GM12878 (cell line): ENCODE data around the gene FGD6. TPM values are rescaled to one million over a fixed set of nuclear protein-coding genes. Genes with fewer than 3 reads are reported as not detected.

Source experiments
- ATAC-seq: fragments of 200-7000 bp; cut with Tn5 transposase; 3 replicates; pipeline ENCODE4 v1.9.1; 2020; ENCODE audit warnings: mild to moderate bottlenecking, moderate library complexity
- BruUV-seq: library from RNA; stranded (reverse); fragments of 400-500 nt; replicated peaks from 2 replicates; lab custom pipeline; 2021; lab: Mats Ljungman, UMichigan
- CTCF ChIA-PET: fragments of 300-600 bp; sonication (Branson Sonifier 250); formaldehyde crosslinking; extraction: SDS; loops from one replicate; lab custom pipeline; 2021; ENCODE audit warnings: inconsistent platforms; lab: Yijun Ruan, JAX
- POLR2A ChIA-PET: fragments of 350-600 bp; formaldehyde crosslinking; extraction: SDS; loops from one replicate; lab custom pipeline; 2021; ENCODE audit warnings: inconsistent platforms; lab: Charles Lee
- RAD21 ChIA-PET: fragments of 300-600 bp; sonication (Branson Sonifier 250); formaldehyde crosslinking; loops from one replicate; lab custom pipeline; 2023; ENCODE audit warnings: antibody characterized with exemption; ENCODE audit not compliant: unreplicated experiment; lab: Charles Lee
- SMC1A ChIA-PET: fragments of 300-600 bp; sonication (Branson Sonifier 250); formaldehyde crosslinking; loops from one replicate; lab custom pipeline; 2023; ENCODE audit not compliant: unreplicated experiment, uncharacterized antibody; lab: Charles Lee
- DNase-seq: peaks from one replicate; pipeline ENCODE4 v3.0.0-alpha.2; 2011; ENCODE audit warnings: low read depth, low spot score
- FAIRE-seq: peaks from 3 replicates; lab custom pipeline; 2011; peaks lifted over from hg19 to GRCh38; lab: Jason Lieb, UNC
- H2AFZ ChIP-seq: 2 replicates; pipeline ENCODE4 v1.6.0; 2011; ENCODE audit warnings: low read depth, low read length, control low read depth; ENCODE audit not compliant: control insufficient read depth
- H3K27ac ChIP-seq: 2 replicates; pipeline ENCODE4 v1.5.1; 2011; ENCODE audit warnings: control low read depth; ENCODE audit not compliant: control insufficient read depth, insufficient read depth
- H3K27me3 ChIP-seq, 2 experiments: replicated peaks in 1 of 2; 2 replicates each; pipeline versions ENCODE4 v1.6.0 to v1.6.1; 2011; ENCODE audit warnings: low read length in 1 of 2; ENCODE audit not compliant: control insufficient read depth in 2 of 2, insufficient read depth in 2 of 2
- H3K36me3 ChIP-seq, 2 experiments: 2 replicates each; pipeline ENCODE4 v1.5.1; 2011; ENCODE audit warnings: low read length in 1 of 2; ENCODE audit not compliant: control insufficient read depth in 2 of 2, insufficient read depth in 2 of 2
- H3K4me1 ChIP-seq: 2 replicates; pipeline ENCODE4 v1.6.1; 2011; ENCODE audit warnings: mild to moderate bottlenecking, low read length, moderate library complexity, mixed read lengths; ENCODE audit not compliant: control insufficient read depth, insufficient read depth
- H3K4me2 ChIP-seq: 2 replicates; pipeline ENCODE4 v1.6.0; 2011; ENCODE audit warnings: control low read depth; ENCODE audit not compliant: control insufficient read depth, insufficient read depth
- H3K4me3 ChIP-seq: fragments of 200-600 bp; sonication (generic); 2 replicates; pipeline ENCODE4 v1.5.1; 2016
- H3K79me2 ChIP-seq: 2 replicates; pipeline ENCODE4 v1.6.0; 2011; ENCODE audit warnings: low read length; ENCODE audit not compliant: control insufficient read depth, insufficient read depth
- H3K9ac ChIP-seq: 2 replicates; pipeline ENCODE4 v1.8.0; 2011; ENCODE audit warnings: low read length, control low read depth, mixed read lengths; ENCODE audit not compliant: control insufficient read depth, insufficient read depth
- H3K9me3 ChIP-seq: replicated peaks from 3 replicates; pipeline ENCODE4 v1.5.1; 2011; ENCODE audit warnings: mild to moderate bottlenecking, low read length; ENCODE audit not compliant: control insufficient read depth, insufficient read depth
- H4K20me1 ChIP-seq: 2 replicates; pipeline ENCODE4 v1.6.0; 2011; ENCODE audit not compliant: control insufficient read depth, insufficient read depth
- ATF2 ChIP-seq: IDR thresholded peaks from 2 replicates; pipeline ENCODE4 v1.6.1; 2012; ENCODE audit warnings: low read length, inconsistent platforms
- ATF3 ChIP-seq: IDR thresholded peaks from 2 replicates; pipeline ENCODE4 v1.6.1; 2011; ENCODE audit warnings: low read depth, mild to moderate bottlenecking, low read length, moderate library complexity, borderline replicate concordance; ENCODE audit errors: extremely low read depth
- BACH1 ChIP-seq: fragments of 450-650 bp; IDR thresholded peaks from 2 replicates; pipeline ENCODE4 v1.6.1; 2017; ENCODE audit warnings: mild to moderate bottlenecking, borderline replicate concordance
- CUX1 ChIP-seq: IDR thresholded peaks from 2 replicates; pipeline ENCODE4 v1.6.1; 2012; ENCODE audit warnings: improper control_type of control experiment, low read depth, low read length; ENCODE audit not compliant: insufficient replicate concordance
- FOXM1 ChIP-seq: IDR thresholded peaks from 2 replicates; pipeline ENCODE4 v1.6.1; 2012; ENCODE audit warnings: low read depth, mild to moderate bottlenecking, inconsistent platforms, low read length, moderate library complexity
- IKZF1 ChIP-seq: fragments of 450-650 bp; conservative IDR thresholded peaks from 2 replicates; pipeline ENCODE4 v1.6.1; 2017; ENCODE audit warnings: antibody characterized with exemption, mild to moderate bottlenecking
- MLLT1 ChIP-seq: fragments of 450-650 bp; IDR thresholded peaks from 2 replicates; pipeline ENCODE4 v1.6.1; 2016; ENCODE audit warnings: mild to moderate bottlenecking
- MYC ChIP-seq: IDR thresholded peaks from 2 replicates; pipeline ENCODE4 v1.6.1; 2011; ENCODE audit warnings: mild to moderate bottlenecking, low read length, moderate library complexity, inconsistent platforms; ENCODE audit not compliant: insufficient read depth, insufficient replicate concordance, insufficient read length, severe bottlenecking
- POLR2AphosphoS2 ChIP-seq: IDR thresholded peaks from 2 replicates; pipeline ENCODE4 v1.6.1; 2011; ENCODE audit warnings: low read depth, mild to moderate bottlenecking, low read length, improper control_type of control experiment, moderate library complexity
- POU2F2 ChIP-seq: IDR thresholded peaks from 3 replicates; pipeline ENCODE4 v1.6.1; 2011; ENCODE audit warnings: low read depth, mild to moderate bottlenecking, low read length, borderline replicate concordance
- RB1 ChIP-seq: fragments of 450-650 bp; formaldehyde crosslinking; IDR thresholded peaks from 2 replicates; pipeline ENCODE4 v1.6.1; 2017; ENCODE audit warnings: mild to moderate bottlenecking, borderline replicate concordance
- RBBP5 ChIP-seq: fragments of 200-600 bp; sonication (generic); conservative IDR thresholded peaks from 2 replicates; pipeline ENCODE4 v1.6.1; 2016
- RFX5 ChIP-seq: IDR thresholded peaks from 2 replicates; pipeline ENCODE4 v1.6.1; 2011; ENCODE audit warnings: low read depth, low read length, improper control_type of control experiment
- TCF12 ChIP-seq: IDR thresholded peaks from 2 replicates; pipeline ENCODE4 v1.6.1; 2011; ENCODE audit warnings: low read depth, mild to moderate bottlenecking, low read length
- WRNIP1 ChIP-seq: IDR thresholded peaks from 2 replicates; pipeline ENCODE4 v1.6.1; 2011; ENCODE audit warnings: low read depth, low read length, improper control_type of control experiment, borderline replicate concordance
- WGBS: methylation state at CpG from one replicate; pipeline ENCODE4 v1.1.6; 2016; ENCODE audit warnings: low lambda C conversion rate; ENCODE audit not compliant: insufficient replicate concordance, insufficient coverage; ENCODE audit errors: missing lambda C conversion rate; 5-methylcytosine and 5-hydroxymethylcytosine counted together
- in situ Hi-C: fragments of 300-500 bp; cut with MboI; formaldehyde crosslinking; loops from 9 replicates; pipeline ENCODE4 v1.14.3; 2018; ENCODE audit warnings: mixed read lengths
- intact Hi-C: fragments of 100-400 bp; cut with micrococcal nuclease; formaldehyde crosslinking; loops from one replicate; pipeline ENCODE4 v1.14.2; 2022; ENCODE audit not compliant: unreplicated experiment
- polyA plus RNA-seq, 11 experiments: library from polyadenylated mRNA; depleted of rRNA in 4 of 11; unstranded in 6 of 11; stranded (reverse) in 5 of 11; fragments of >200 nt; fragmentation: Nextera tagmentation in 4 of 11; fragmentation: Illumina TruSeq in 1 of 11; extraction: Ambion mirVana in 4 of 11; extraction: Trizol in 1 of 11; gene quantifications; 1 replicate in 1 of 11; 2 replicates in 10 of 11; pipeline versions ENCODE4 v1.2.1 to v1.2.3, GENCODE V29; 2011 to 2016; ENCODE audit warnings: inconsistent platforms in 2 of 11, missing spikeins in 2 of 11, low read depth in 1 of 11
- total RNA-seq, 4 experiments: library from RNA; depleted of rRNA in 3 of 4; stranded (reverse); fragments of >200 nt in 3 of 4; fragmentation: Illumina TruSeq in 1 of 4; extraction: Trizol in 1 of 4; gene quantifications; 2 replicates each; pipeline versions ENCODE4 v1.2.1 to v1.2.3, GENCODE V29; 2013 to 2021

The FGD6 gene
- total and polyA plus RNA-seq, 10 of the 15 experiments (the other 5 are each of a cell fraction or from before 2014, with no cell fraction given): 2.4 to 15.5 (median 8.9) TPM

- Histone ChIP-seq H3K27me3 (no peaks in the 10 kb centered on the region), H3K4me3 (no peak overlapping the region), H3K9ac (no peak overlapping the region), H4K20me1 (no peaks in the 10 kb centered on the region), H3K9me3 (no peaks in the 10 kb centered on the region), H3K79me2 (peaks cover 24% of the 10 kb centered on the region), H3K4me2 (no peak overlapping the region), H3K4me1 (no peaks in the 10 kb centered on the region), H2AFZ (no peak overlapping the region), H3K27ac (no peak overlapping the region), H3K36me3 (peaks cover 0 to 11% of the 10 kb centered on the region in 2 experiments; a peak in 2 of 4 replicates)
- ChIA-PET POLR2A (interaction anchor here (0.6 to 0.7 kb wide), 2 partner anchors 19 to 795 kb away, joined by 3 read pairs; no protein-coding TSS in a partner anchor), CTCF (interaction anchor here (0.6 to 2.0 kb wide), 3 partner anchors 22 to 734 kb away, joined by 3 to 4 read pairs (median 3); no protein-coding TSS in a partner anchor), SMC1A (interaction anchor here (1.8 kb wide), 1 partner anchor 11 kb away, joined by 4 read pairs; no protein-coding TSS in a partner anchor), RAD21 (no interaction called here)
- intact Hi-C loops: no loop called here
- no TSS peak for BruUV-seq
- DNase-seq (no peak), ATAC-seq (no peak), FAIRE-seq (no peak)
- WGBS: 97% methylated on average over 3 of the region's 3 CpGs
- in situ Hi-C loops: no loop called here
- TF ChIP-seq IKZF1: no peak
- TF ChIP-seq POLR2AphosphoS2: no peak
- TF ChIP-seq MYC: no peak
- no peak for TF ChIP-seq FOXM1
- TF ChIP-seq RFX5: no peak
- TF ChIP-seq WRNIP1: no peak
- no peak for TF ChIP-seq ATF3
- no peak for TF ChIP-seq RB1
- TF ChIP-seq ATF2: no peak
- TF ChIP-seq TCF12: no peak
- TF ChIP-seq CUX1: no peak
- TF ChIP-seq POU2F2: no peak
- no peak for TF ChIP-seq MLLT1
- no peak for TF ChIP-seq BACH1
- no peak for TF ChIP-seq RBBP5
These were observed 27.1 kb upstream of the FGD6 start for GRCh38 chr12:95244350-95244749.
